ENCODE results near the gene U2AF2. TPM values are rescaled to one million over a fixed set of nuclear protein-coding genes. Genes with fewer than 3 reads are reported as not detected.

The U2AF2 gene
- polyA plus RNA-seq, 1 donor from 2014 or later: 129 TPM

GRCh38 chr19:55720214-55720746 is 65.4 kb downstream of the U2AF2 start:
- H3K79me2 ChIP-seq (replicated peaks; ENCODE audit: insufficient read depth, low read length): no peaks in the 10 kb centered on the region
- no peaks in the 10 kb centered on the region for H4K20me1 ChIP-seq (ENCODE audit: insufficient read depth)
- H3K36me3 ChIP-seq (ENCODE audit: insufficient read depth, low read length): no peaks in the 10 kb centered on the region
- H3K9me2 ChIP-seq (ENCODE audit: insufficient read depth, low read length): no peaks in the 10 kb centered on the region
- no peak overlapping the region for H3K4me3 ChIP-seq (ENCODE audit: low read length)
- H3K27me3 ChIP-seq (ENCODE audit: insufficient read depth, low read depth, low read length): no peaks in the 10 kb centered on the region
- H3K4me2 ChIP-seq (ENCODE audit: low read length): no peak overlapping the region
- TF ChIP-seq TAF1 (IDR thresholded peaks at IDR 0.05; ENCODE audit: low read depth): no peak
- no peak for TF ChIP-seq POLR2AphosphoS5 (IDR thresholded peaks at IDR 0.05)
- no peak for TF ChIP-seq EP300 (conservative IDR thresholded peaks at IDR 0.05; ENCODE audit: poor library complexity, severe bottlenecking)
- no peak for TF ChIP-seq SMC3 (conservative IDR thresholded peaks at IDR 0.05; ENCODE audit: poor library complexity)
- no peak for TF ChIP-seq REST (IDR thresholded peaks at IDR 0.05; ENCODE audit: borderline replicate concordance)
- no peak for TF ChIP-seq EZH2 (IDR thresholded peaks at IDR 0.05; ENCODE audit: borderline replicate concordance, insufficient read depth, low read length, poor library complexity, severe bottlenecking)
- no peak for TF ChIP-seq MXI1 (conservative IDR thresholded peaks at IDR 0.05; ENCODE audit: poor library complexity, severe bottlenecking)
- no peak for TF ChIP-seq RAD21 (conservative IDR thresholded peaks at IDR 0.05)
- TF ChIP-seq CTCF (IDR thresholded peaks at IDR 0.05; ENCODE audit: poor library complexity, severe bottlenecking): no peak
- H2AFZ ChIP-seq (ENCODE audit: low read depth, low read length): no peak overlapping the region
- H3K9me3 ChIP-seq (ENCODE audit: low read length): no peaks in the 10 kb centered on the region
- H3K9ac ChIP-seq (ENCODE audit: low read length): no peak overlapping the region
- H3F3A ChIP-seq (ENCODE audit: insufficient read depth, low read length, poor library complexity, severe bottlenecking): no peaks in the 10 kb centered on the region
- no peak overlapping the region for H3K27ac ChIP-seq (ENCODE audit: low read length)

GRCh38 chr19:55720801-55721200 is 66.0 kb downstream of the U2AF2 start:
- Histone ChIP-seq H3K27ac (ENCODE audit: low read length) (no peak overlapping the region), H3K27me3 (ENCODE audit: insufficient read depth, low read depth, low read length) (no peaks in the 10 kb centered on the region), H3K4me3 (ENCODE audit: low read length) (no peak overlapping the region), H4K20me1 (ENCODE audit: insufficient read depth) (no peaks in the 10 kb centered on the region), H3K9me3 (ENCODE audit: low read length) (no peaks in the 10 kb centered on the region), H3K9me2 (ENCODE audit: insufficient read depth, low read length) (no peaks in the 10 kb centered on the region), H3F3A (ENCODE audit: insufficient read depth, low read length, poor library complexity, severe bottlenecking) (no peaks in the 10 kb centered on the region), H3K79me2 (replicated peaks; ENCODE audit: insufficient read depth, low read length) (no peaks in the 10 kb centered on the region), H3K9ac (ENCODE audit: low read length) (no peak overlapping the region), H2AFZ (ENCODE audit: low read depth, low read length) (no peak overlapping the region), H3K36me3 (ENCODE audit: insufficient read depth, low read length) (no peaks in the 10 kb centered on the region), H3K4me2 (ENCODE audit: low read length) (no peak overlapping the region)
- TF ChIP-seq EP300 (conservative IDR thresholded peaks at IDR 0.05; ENCODE audit: poor library complexity, severe bottlenecking) (no peak), SMC3 (conservative IDR thresholded peaks at IDR 0.05; ENCODE audit: poor library complexity) (no peak), MXI1 (conservative IDR thresholded peaks at IDR 0.05; ENCODE audit: poor library complexity, severe bottlenecking) (no peak), CTCF (IDR thresholded peaks at IDR 0.05; ENCODE audit: poor library complexity, severe bottlenecking) (no peak), RAD21 (conservative IDR thresholded peaks at IDR 0.05) (no peak), POLR2AphosphoS5 (IDR thresholded peaks at IDR 0.05) (no peak)

All from neural cell (in vitro differentiated cells).